Measurements from ENCODE around the gene SEC24D.

Gene SEC24D

DNA sequence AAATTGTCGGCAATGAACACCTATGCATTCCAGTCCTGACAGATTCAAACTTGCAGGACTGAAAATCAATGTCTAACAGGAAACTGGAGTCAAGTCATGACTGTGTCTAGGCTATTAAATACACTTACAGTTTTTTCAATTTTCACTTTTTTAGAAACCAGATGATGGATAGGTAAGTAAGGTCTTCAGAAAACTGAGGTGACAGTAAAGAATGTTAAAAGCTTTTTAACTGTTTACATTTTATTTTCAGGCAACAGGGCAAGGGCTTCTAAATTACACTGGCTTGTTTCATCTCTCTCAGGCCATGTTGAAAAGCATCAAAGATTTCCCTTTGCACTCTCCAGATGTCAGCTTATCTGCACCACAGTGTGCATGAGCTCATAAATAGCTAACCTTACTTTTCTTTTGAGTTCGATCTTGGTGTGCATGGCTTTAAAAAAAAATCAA is 65.2 kb downstream of the SEC24D start:
- no peak for DNase-seq

GRCh38 chr4:118769161-118769560 is 66.8 kb downstream of the SEC24D start:
- no peak for DNase-seq

- no peak for DNase-seq
Observed at GRCh38 chr4:118767109-118767508, 68.8 kb downstream of the SEC24D start.

- DNase-seq, result no peak
Observed at GRCh38 chr4:118765399-118765798, 70.5 kb downstream of the SEC24D start.

DNA sequence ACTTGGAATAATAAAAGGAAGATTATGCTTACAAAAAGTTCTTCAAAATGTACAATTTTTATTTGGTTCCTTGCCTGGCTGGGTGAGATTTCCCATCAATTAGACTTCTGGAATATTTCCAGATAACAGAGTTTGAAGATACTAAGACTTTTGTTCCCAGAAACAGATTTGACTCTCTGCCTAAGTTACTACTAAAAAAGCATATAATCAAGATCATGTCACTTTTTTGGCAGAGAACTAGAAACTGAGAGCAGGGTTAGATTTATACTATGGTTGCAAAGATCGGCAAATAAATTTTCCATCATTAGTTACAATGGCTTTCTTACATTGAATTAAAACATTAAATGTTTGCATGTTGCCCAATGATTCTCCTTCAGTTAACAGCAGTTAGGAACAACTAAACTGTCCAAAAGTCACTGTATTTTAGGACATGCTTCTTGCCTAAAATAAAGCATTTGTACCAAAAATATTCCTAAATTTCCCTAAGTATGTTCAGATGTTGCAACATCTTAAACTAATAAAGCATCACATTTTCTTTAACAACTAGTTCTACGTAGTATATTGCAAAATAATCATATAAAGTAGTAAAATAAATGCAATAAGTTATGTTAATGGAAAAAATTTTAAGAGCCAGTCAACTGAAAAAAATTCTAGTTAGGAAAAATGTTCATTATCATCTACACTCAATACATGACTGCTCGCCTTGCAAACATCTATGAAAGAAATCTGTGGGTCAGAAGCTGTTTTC is 73.0 kb downstream of the SEC24D start:
- no peak for DNase-seq

GRCh38 chr4:118762155-118762554 is 73.8 kb downstream of the SEC24D start:
- DNase-seq, result no peak

DNA sequence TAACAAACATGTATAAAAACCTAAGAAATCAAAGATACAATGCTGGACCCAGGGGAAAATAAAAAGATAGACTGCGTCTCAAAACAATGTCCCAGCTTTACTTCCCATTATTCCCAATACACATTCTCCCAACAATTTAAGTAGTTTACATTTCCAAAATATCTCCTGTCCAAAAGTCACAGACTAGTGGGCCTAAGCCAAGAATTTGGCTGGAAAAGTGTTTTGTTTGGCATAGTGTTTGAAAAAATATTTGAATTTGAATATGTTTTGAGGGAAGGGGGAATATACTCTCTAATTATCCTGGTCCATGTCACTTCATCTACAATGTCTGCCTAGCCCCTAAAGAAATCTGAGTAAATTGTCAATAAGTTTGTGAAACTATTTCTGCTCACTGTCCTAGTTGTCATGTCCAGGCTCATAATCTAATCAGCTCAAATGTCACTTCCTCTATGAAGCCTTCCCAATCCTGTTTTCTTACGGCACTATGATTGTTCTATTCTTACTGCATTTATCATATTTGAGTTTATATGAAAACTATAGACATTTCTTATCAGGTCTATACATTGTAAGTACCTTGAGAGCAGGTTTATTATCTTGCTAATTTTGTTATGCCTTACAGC is 74.4 kb downstream of the SEC24D start:
- no peak for DNase-seq

GRCh38 chr4:118760493-118760892 is 75.4 kb downstream of the SEC24D start:
- DNase-seq, result no peak

DNA sequence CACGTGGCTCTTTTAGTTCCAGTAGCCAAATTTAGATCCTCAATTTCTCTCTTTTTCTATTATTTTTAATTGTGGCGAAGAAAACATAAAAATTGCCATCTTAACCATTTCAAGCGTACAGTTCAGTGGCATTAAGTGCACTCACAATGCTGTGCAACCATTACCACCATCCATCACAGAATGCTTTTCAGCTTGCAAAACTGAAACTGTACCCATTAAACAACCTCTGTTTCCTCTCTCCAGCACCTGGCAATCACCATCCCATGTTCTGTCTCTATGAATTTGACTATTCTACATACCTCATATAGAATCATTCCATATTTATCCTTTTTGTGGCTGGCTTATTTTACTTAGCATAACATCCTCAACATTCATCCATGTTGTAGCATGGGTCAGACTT is 75.8 kb downstream of the SEC24D start:
- DNase-seq, result no peak

GRCh38 chr4:118759481-118759880 is 76.4 kb downstream of the SEC24D start:
- no peak for DNase-seq

DNA sequence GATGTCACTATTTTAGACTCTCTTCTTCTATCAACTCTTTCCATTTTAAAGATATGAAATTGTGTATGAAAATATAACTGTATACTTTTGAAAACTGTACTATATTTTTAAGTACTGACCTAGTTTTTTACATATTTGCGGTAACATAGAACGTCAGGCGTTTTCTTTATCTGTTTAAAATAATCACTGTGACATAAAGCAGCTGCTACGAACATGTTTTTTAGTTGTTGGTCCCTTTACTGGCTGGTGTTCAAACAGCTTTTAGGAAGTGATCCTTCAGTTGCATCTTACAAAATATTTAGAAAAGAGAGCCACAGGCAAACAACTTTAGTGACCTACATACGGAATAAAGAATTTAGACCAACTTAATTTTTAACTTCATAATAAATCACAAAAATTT is 77.6 kb downstream of the SEC24D start:
- no peak for DNase-seq

- no peak for DNase-seq
Observed at GRCh38 chr4:118757761-118758251, 78.1 kb downstream of the SEC24D start.

- DNase-seq, result no peak
Observed at GRCh38 chr4:118756958-118757357, 79.0 kb downstream of the SEC24D start.

DNA sequence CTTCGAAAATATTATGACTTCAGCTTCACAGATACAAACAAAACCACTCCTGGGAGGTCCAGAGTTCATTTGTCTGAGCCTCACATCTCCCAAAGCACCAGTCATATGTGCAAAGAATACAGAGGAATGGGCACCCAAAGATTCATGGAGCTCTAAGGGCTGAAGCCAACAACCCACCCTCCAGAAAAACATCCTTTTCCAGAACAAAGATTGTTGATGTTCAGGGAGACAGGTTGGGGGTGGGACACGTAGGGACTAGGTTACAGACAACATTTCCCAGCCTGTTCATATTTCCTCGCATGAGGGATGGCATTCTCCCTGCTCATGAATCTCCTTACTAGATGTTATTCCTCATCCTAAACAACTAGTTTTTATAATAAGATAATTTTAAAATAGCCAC is 79.5 kb downstream of the SEC24D start:
- DNase-seq, result no peak

- DNase-seq, result no peak
Observed at GRCh38 chr4:118755438-118756226, 80.3 kb downstream of the SEC24D start.

DNA sequence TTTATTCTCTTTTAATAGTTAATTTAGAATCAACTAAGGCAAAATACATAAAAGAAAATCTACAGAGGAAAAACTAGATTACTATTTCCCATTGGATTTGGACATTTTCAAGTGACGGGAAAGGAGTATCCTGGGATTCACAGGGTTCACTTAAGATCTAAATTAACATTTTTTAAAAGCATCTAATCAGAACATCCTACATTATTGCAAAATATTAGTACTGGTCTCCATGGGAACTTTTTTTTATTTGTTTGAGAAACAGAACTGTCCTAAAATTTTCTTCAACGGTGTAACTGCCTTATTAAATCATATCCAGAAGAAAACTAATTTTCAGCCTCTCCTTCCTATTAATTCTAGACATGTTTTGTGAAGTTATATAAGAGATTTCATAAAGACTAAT is 81.0 kb downstream of the SEC24D start:
- no peak for DNase-seq

GRCh38 chr4:118753685-118754084 is 82.2 kb downstream of the SEC24D start:
- DNase-seq, result no peak

DNA sequence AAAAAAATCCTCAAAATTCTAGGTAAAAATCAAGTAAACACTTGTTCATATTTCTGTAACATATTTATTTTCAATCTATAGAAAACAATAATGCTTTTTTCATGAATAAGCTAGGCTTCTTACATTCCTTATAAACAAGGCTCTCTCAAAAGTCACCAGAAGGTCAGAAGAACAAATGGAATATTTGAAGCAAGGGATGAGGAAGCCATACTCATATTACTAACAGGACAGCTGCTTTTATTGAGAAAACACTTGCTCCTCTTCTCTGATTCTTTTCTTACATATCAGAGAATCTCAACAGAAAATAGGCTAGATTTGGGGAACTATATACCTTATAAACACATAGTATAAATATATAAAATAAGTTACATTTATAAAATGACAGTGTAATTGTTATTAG is 82.8 kb downstream of the SEC24D start:
- no peak for DNase-seq

- no peak for DNase-seq
Observed at GRCh38 chr4:118752551-118752950, 83.4 kb downstream of the SEC24D start.

DNA sequence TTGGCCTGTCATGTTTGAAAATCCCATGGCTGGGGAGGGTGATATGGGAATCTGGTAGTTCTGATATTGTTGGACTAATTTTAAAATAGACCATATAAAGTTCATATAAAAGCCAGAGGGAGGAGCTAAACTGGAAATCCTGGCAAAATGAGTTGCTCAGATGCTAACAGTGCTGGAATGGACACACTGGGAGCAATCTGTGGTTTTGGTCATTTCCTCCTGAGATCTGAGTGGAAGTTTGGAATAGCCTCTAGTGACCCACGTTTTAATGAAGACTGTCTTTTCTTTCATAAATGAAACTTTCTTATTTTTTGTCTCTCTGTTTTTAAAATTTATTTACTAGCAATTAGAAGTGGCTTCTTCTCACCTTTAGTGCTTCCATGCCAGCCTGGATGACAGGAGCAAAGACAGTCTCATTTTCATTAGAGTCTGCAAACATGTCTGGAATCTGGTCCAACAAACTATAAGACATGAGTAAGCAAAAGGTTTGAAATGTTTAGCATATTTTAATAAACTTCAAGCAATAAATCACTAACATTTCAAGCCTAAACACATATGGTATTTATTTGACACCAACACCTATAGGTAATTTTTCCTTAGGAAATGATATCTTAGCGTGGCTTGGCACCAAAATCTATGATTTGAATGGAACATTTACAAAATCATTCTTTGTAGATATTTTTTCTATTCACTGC is 84.2 kb downstream of the SEC24D start:
- no peak for DNase-seq

DNA sequence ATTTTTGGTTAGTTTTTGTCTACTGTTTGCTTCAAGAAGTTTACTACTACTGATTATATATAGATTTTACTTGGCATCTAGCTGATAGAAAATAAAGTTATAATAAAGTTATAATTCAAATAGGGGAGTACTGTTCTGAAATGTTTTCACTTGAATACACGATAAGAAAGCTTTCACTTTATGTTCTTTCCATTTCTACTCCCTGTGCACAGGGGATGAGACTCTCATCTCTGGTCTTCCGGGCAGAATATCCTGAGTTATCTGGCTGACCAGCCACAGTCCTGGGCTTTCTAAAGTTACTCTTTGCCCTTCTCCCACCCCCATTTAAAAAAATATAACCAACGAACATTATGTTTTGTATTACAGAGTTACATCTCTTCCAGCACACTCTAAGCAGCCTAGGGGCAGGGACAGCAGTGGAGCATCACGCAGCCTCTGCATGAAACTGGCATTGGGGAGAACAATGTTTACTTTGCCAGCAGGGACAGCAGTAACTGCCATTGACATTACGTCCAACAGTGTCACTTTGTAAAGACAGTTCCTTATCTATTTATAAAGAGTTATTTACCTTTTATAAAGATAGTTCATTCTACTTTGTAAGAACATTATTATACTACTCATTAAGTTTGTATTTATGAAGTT is 86.5 kb downstream of the SEC24D start:
- no peak for DNase-seq

DNA sequence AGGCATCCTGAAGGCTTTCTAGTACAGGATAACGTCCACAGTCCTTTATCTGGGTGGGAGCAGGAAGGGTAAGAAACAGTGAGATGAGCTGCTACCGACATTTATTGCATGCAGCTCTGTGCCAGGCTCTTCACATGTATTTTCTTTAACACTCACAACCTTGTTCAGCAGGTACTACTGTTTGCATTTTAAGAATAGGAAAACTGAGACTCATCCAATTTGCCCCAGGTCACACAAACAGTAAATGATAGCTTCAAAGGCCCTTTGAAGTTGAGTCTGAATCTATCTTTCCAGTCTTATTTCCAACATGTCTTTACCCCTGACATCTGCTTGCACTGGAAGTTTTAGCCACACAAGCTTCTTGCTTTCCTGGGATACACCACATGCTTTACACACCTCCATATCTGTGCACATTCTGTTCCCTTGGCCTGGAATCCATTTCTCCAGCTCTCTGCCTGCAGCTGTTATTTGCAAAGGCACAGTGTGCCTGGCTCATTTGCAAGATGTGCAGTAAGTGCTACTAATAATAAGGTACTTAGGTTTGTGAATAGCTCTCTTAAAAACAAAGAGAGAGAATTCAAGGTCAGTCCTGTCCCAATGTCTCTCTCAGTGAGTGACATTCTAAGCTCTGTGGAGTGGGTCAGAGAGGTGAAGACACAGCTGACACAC is 89.5 kb downstream of the SEC24D start:
- DNase-seq, result no peak
